HG02981 (cell line): ENCODE data around the gene GSTP1.
"Not testable (repeated sequence)": the region's sequence is repeated elsewhere in the genome, so short reads cannot be mapped to it uniquely, and the experiment has no call there.

Source experiments
- ATAC-seq: cut with Tn5 transposase; IDR thresholded peaks from one replicate; pipeline ENCODE4 v1.9.1; 2021; ENCODE audit warnings: mild to moderate bottlenecking, moderate library complexity; ENCODE audit not compliant: unreplicated experiment

The GSTP1 gene

DNA sequence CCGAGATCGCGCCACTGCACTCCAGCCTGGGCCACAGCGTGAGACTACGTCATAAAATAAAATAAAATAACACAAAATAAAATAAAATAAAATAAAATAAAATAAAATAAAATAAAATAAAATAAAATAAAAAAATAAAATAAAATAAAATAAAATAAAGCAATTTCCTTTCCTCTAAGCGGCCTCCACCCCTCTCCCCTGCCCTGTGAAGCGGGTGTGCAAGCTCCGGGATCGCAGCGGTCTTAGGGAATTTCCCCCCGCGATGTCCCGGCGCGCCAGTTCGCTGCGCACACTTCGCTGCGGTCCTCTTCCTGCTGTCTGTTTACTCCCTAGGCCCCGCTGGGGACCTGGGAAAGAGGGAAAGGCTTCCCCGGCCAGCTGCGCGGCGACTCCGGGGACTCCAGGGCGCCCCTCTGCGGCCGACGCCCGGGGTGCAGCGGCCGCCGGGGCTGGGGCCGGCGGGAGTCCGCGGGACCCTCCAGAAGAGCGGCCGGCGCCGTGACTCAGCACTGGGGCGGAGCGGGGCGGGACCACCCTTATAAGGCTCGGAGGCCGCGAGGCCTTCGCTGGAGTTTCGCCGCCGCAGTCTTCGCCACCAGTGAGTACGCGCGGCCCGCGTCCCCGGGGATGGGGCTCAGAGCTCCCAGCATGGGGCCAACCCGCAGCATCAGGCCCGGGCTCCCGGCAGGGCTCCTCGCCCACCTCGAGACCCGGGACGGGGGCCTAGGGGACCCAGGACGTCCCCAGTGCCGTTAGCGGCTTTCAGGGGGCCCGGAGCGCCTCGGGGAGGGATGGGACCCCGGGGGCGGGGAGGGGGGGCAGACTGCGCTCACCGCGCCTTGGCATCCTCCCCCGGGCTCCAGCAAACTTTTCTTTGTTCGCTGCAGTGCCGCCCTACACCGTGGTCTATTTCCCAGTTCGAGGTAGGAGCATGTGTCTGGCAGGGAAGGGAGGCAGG is at the start of gene GSTP1:
Gene GSTP1 (plus strand): TSS at position 566 of the 958 bp plus-strand sequence. CDS start 32 bp downstream, at position 598.
- peak; percentile 60 for ATAC-seq

GRCh38 chr11:67534070-67534679 is 49.4 kb upstream of the GSTP1 start:
- no peak for ATAC-seq

DNA sequence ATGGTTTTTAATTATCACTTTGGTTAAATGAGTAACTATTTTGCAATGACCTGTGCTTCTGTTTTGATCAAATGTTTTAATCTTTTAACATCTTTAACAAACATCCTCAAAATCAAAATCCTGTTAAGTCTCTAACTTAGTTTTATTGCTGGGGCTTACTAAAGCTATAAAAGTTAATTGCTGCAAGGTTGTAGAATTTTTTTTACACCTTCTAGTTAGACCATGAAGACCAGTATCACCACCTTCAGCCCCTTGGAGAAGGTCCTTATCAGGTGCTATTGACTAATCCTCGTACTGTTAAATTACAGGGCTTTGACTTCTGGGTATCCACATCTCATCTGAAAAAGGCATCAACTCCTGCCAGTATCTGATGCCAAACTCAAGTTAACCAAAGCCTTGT is 48.1 kb upstream of the GSTP1 start:
- ATAC-seq: no peak

DNA sequence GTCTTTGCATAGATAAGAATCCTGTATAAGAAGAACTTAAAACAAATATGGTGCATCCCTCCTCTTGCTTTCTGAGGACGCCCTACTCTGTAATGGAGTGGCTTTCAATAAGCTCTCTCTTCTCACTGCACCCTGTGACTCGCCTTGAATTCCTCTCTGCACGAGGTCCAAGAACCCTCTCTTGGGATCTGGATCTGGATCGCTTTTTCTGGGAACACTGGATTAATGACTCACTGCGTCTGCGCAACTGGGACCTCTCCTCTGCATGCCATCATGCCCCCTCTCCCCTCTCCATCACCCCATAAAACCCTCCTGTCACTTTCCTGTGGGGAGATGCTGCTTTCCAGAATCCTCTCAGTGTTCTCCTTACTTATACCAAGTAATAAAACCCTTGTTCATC is 45.3 kb upstream of the GSTP1 start:
- no peak for ATAC-seq

DNA sequence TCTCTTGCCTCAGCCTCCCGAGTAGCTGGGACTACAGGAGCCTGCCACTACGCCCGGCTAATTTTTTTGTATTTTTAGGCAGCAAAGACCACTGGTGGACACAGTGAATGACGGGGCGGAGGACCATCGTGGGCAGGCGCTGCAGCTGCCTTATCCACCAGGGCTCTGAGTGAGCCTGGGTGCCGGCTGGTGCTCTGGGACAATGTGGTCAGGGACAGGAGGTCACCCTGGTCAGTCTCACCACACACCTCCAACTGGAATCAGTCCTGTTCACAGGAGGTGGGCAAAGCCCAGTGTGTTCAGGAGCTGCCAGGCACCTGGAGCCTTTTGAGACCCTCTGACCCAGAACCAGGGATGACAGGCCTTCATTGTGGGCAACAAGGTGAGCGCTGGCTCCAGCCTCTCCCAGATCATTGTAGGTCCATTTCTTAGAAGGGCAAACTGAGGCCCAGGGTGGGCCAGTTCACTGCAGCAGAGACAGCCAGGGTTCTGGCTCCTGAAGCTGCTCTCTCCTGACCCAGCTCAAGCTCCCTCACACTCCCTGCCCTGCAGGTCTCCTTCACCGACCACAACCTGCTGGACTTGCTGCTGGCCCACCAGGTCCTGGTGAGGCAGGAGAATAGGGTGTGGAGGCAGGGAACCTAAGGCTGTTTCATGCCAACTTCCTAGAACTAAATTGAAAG is 44.6 kb upstream of the GSTP1 start:
- ATAC-seq: no peak

GRCh38 chr11:67539550-67539949 is 44.1 kb upstream of the GSTP1 start:
- no peak for ATAC-seq

DNA sequence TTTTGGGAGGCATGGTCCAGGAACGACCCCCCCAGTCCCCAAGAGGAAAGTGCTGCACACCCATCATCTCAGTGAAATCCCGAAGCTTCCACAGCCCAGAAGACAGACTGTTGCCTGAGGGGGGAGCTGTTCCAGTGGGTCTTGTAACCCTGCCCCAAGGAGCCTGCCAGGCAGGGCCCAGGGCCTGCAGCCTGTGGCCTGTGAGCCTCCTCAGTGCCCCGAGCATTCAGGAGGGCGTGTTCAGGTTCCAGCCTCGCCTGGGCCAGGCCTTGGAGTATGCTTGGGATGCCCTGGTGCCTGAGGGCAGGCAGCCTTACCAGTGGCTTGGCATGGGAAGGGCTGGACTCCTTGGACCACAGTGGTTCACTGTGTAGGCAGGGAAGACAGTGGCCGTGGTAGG is 42.4 kb upstream of the GSTP1 start:
- ATAC-seq: no peak

DNA sequence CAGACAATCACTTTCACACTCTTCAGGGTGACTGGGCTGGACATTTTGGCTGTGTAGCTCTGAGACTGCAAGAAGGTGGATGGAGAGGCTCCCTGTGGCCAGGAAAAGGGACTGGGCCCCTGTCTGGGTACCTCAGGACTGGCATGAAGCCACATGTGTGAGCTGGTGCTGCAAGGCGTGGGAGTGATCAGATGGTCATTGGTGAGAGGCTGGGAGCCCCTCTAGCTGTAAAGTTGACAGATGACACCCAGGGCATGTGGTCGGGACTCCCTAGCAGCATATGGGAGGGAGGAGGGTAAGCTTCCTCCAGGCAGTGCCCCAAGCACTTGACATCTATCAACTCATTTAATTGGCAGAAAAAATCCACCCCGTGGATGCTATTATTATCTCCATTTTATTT is 41.4 kb upstream of the GSTP1 start:
- ATAC-seq: no peak

- no peak for ATAC-seq
Measured at GRCh38 chr11:67542971-67543370, 40.6 kb upstream of the GSTP1 start.

DNA sequence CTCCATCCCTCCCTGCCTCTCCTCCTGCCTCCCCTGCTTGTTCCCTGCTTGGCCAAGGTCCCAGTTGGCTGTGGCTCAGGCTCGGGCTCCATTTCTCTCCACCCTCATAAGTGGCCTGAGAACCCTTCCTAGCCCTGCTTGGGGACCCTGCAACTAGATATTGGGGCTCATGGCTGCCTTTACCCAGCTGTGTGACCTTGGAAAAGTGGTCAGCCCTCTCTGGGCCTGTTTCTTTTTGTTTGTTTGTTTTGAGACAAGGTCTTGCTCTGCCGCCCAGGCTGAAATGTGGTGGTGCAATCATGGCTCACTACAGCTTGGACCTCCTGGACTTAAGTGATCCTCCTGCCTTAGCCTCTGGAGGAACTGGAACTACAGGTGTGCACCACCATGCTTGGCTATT is 40.0 kb upstream of the GSTP1 start:
- ATAC-seq: no peak

- no peak for ATAC-seq
Measured at GRCh38 chr11:67544616-67545242, 38.9 kb upstream of the GSTP1 start.

DNA sequence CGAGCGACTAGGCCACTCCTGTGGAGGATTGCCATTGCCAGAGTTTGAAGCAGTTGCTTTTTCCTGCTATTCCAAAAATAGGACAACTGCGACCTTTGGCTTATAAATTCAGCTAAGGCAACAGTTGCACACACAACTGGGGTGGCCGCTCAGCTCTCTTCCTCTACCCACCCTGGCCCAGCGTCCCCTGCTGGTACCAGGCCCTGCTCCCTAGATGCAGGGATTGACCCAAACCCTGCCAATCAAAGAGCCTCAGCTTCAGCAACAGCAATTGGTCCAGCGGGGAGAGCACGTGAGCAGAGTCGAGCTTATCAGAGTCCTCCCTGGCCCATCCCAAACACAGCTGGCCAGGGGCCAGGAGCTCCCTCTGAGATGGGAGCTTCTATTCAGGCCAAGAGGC is 38.3 kb upstream of the GSTP1 start:
- ATAC-seq: no peak

DNA sequence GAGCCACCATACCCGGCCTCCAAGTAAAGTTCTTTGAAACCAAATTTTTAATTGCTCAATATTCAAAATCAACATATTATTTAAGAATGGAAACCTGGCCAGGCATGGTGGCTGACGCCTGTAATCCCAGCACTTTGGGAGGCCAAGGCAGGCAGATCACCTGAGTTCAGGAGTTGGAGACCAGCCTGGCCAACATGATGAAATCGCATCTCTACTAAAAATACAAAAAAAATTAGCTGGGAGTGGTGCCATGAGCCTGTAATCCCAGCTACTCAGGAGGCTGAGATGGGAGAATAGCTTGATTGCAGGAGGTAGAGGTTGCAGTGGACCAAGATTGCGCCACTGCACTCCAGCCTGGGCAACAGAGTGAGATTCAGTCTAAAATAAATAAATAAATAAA is 35.5 kb upstream of the GSTP1 start:
- ATAC-seq: not testable (repeated sequence)

DNA sequence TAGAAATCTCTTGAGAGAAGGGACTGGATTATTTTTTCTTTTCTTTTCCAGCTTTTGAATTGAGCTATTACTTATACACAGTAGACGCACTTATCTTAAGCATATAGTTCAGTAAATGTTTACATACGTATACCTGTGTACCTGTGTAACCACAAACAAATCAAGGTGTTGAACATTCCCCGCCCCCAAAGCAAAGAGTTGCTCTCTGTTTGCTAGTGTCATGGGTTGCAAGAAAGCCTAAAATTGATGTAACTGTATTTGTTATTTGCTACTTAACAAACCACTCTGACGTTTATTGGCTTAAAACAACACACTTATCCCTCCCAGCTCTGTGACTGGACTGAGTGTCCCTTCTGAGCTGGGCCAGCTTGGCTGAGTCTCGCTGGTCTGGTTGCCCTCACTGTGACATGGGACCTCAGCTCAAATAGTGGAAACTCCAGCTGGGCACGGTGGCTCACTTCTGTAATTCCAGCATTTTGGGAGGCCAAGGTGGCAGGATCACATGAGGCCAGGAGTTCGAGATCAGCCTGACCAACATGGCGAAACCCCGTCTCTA is 35.0 kb upstream of the GSTP1 start:
- ATAC-seq: no peak

GRCh38 chr11:67551127-67551526 is 32.5 kb upstream of the GSTP1 start:
- no peak for ATAC-seq

GRCh38 chr11:67551697-67552096 is 31.9 kb upstream of the GSTP1 start:
- not testable (repeated sequence) for ATAC-seq

DNA sequence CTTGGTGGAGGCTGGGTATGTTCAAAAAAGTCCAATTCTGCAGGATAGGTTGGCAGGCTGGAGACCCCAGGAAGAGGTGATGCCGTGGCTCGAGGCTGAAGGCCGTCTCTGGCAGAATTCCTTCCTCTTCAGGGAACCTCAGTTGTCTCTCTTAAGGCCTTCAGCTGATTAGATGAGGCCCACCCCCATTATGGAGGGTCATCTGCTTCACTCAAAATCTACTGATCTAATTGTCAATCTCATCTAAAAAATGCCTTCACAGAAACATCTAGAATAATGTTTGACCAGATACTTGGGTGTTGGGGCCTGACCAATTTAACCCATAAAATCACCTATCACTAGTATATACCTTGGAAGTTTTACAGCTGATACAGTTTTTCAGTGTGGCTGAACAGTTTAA is 27.4 kb upstream of the GSTP1 start:
- ATAC-seq: no peak

DNA sequence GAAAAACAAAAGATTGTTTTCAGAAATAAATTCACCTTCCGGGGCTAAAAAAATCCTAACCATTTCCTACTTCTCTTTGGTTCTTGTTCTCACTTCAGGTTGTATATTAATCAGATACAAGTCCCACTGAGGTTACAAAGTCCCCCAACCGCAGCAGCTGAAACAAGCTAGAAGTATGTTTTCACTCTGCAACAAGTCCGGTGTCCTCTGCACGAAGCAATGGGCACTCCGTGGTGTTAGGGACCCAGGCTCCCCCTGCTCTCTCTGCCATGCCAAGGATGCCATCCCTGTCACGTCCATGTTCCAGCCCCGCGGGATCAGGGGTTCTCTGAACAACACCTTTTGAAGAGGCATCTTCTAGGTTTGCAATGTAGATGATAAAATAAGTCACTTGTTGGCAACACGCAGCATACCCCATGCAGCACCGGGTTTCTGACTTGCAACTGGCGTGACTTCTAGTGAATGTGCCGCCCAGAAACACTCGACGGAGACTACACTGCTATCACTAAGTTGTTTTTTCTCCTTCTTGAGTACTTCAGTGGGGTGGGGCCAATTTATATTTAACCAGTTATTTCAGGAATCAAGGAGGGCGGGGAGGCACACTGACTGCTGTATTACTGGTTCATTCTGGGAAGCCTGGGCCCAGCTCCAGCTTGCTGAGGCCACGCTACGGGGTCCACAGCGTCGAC is 25.4 kb upstream of the GSTP1 start:
- no peak for ATAC-seq

DNA sequence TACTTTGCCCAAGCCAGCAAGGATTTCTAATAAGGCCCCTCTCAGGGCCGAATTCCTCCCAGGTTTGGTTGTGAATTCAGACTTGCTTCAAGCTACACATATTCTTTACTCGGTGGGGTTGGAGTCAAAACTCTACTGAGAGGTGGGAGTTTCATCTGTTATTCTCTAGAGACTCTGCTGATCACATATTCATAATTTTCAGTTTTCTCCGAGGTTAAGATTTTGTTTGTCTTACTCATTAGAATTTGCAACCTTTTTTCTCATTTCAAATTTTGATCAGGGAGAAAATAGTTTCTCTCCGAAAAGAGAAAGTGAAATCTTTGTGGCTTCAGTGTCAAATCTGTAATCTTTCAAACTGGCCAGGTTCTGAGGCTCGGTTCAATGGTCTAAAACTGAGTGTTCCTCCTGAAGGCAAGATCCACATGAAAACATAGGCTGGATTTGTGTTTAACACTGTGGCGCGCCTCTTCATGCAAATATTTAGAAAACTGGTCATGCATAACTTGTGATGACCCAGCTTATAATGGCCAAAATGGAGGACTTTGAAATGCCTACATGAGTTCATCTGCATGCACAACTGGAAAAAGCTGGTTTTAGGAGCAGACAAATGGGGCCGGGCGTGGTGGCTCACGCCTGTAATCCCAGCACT is 21.5 kb upstream of the GSTP1 start:
- peak; percentile 84 for ATAC-seq
